ENCODE measurements around the gene CHRM3. TPM values are rescaled to one million over a fixed set of nuclear protein-coding genes. Genes with fewer than 3 reads are reported as not detected.

The CHRM3 gene
- polyA plus RNA-seq, 4 donors = 0.45 to 6.0 (median 1.5) TPM

GRCh38 chr1:239388159-239388485 is 1.8 kb downstream of the CHRM3 start:
- no peaks in the 10 kb centered on the region for H3K36me3 ChIP-seq (ENCODE audit: control insufficient read depth in 3 of 3, insufficient read depth in 2 of 3, low read depth in 1 of 3, low read length in 3 of 3)
- H3K4me3 ChIP-seq (ENCODE audit: low read depth in 1 of 3, low read length in 3 of 3) = peak overlapping the region; percentile 36 to 71 (median 66)
- FAIRE-seq (no peak), DNase-seq (peak; percentile 12 to 54)
- H3K27ac ChIP-seq (ENCODE audit: low read depth in 1 of 3, low read length in 2 of 3) = no peak overlapping the region
- H3K27me3 ChIP-seq (ENCODE audit: control insufficient read depth in 3 of 3, insufficient read depth in 3 of 3, low read length in 3 of 3) = peaks cover 0 to 13% (median 10%) of the 10 kb centered on the region in 3 donors
- 0 to 9% (median 7%) methylated on average over 5 of the region's 5 CpGs for WGBS, 3 donors
- H3K4me1 ChIP-seq (ENCODE audit: control insufficient read depth in 3 of 3, insufficient read depth in 2 of 3, low read depth in 1 of 3, low read length in 2 of 3) = peaks cover 0 to 3% (median 0%) of the 10 kb centered on the region in 3 donors
- no peaks in the 10 kb centered on the region for H3K9me3 ChIP-seq (ENCODE audit: control insufficient read depth in 2 of 2, insufficient read depth in 1 of 2, low read depth in 1 of 2, low read length in 1 of 2)

GRCh38 chr1:239388578-239388977 is 2.2 kb downstream of the CHRM3 start:
- FAIRE-seq = no peak
- WGBS, 3 donors = 18 to 51% (median 31%) methylated on average over 9 of the region's 9 CpGs
- H3K27me3 ChIP-seq (ENCODE audit: control insufficient read depth in 3 of 3, insufficient read depth in 3 of 3, low read length in 3 of 3) = peaks cover 0 to 13% (median 10%) of the 10 kb centered on the region in 3 donors
- peak overlapping the region in 1 of 3 donors; percentile 71 for H3K4me3 ChIP-seq (ENCODE audit: low read depth in 1 of 3, low read length in 3 of 3)
- H3K9me3 ChIP-seq (ENCODE audit: control insufficient read depth in 2 of 2, insufficient read depth in 1 of 2, low read depth in 1 of 2, low read length in 1 of 2) = no peaks in the 10 kb centered on the region
- H3K4me1 ChIP-seq (ENCODE audit: control insufficient read depth in 3 of 3, insufficient read depth in 2 of 3, low read depth in 1 of 3, low read length in 2 of 3) = peaks cover 0 to 3% (median 0%) of the 10 kb centered on the region in 3 donors
- H3K27ac ChIP-seq (ENCODE audit: low read depth in 1 of 3, low read length in 2 of 3) = no peak overlapping the region
- DNase-seq = no peak
- no peaks in the 10 kb centered on the region for H3K36me3 ChIP-seq (ENCODE audit: control insufficient read depth in 3 of 3, insufficient read depth in 2 of 3, low read depth in 1 of 3, low read length in 3 of 3)

GRCh38 chr1:239389703-239390102 is 3.3 kb downstream of the CHRM3 start:
- H3K4me1 ChIP-seq (ENCODE audit: control insufficient read depth in 3 of 3, insufficient read depth in 2 of 3, low read depth in 1 of 3, low read length in 2 of 3) = peaks cover 0 to 3% (median 0%) of the 10 kb centered on the region in 3 donors
- no peak for FAIRE-seq
- H3K27me3 ChIP-seq (ENCODE audit: control insufficient read depth in 3 of 3, insufficient read depth in 3 of 3, low read length in 3 of 3) = peaks cover 0 to 13% (median 9%) of the 10 kb centered on the region in 3 donors
- 9 to 41% (median 32%) methylated on average over 3 of the region's 3 CpGs for WGBS, 3 donors
- H3K4me3 ChIP-seq (ENCODE audit: low read depth in 1 of 3, low read length in 3 of 3) = no peak overlapping the region
- H3K9me3 ChIP-seq (ENCODE audit: control insufficient read depth in 2 of 2, insufficient read depth in 1 of 2, low read depth in 1 of 2, low read length in 1 of 2) = no peaks in the 10 kb centered on the region
- H3K27ac ChIP-seq (ENCODE audit: low read depth in 1 of 3, low read length in 2 of 3) = no peak overlapping the region
- DNase-seq = peak in 1 of 2 donors; percentile 16
- H3K36me3 ChIP-seq (ENCODE audit: control insufficient read depth in 3 of 3, insufficient read depth in 2 of 3, low read depth in 1 of 3, low read length in 3 of 3) = no peaks in the 10 kb centered on the region

GRCh38 chr1:239392271-239392670 is 5.9 kb downstream of the CHRM3 start:
- WGBS, 3 donors = 67 to 87% (median 71%) methylated on average over 3 of the region's 3 CpGs
- Histone ChIP-seq H3K4me3 (ENCODE audit: low read depth in 1 of 3, low read length in 3 of 3) (no peak overlapping the region), H3K9me3 (ENCODE audit: control insufficient read depth in 2 of 2, insufficient read depth in 1 of 2, low read depth in 1 of 2, low read length in 1 of 2) (no peaks in the 10 kb centered on the region), H3K27ac (ENCODE audit: low read depth in 1 of 3, low read length in 2 of 3) (no peak overlapping the region), H3K27me3 (ENCODE audit: control insufficient read depth in 3 of 3, insufficient read depth in 3 of 3, low read length in 3 of 3) (peaks cover 0 to 5% (median 5%) of the 10 kb centered on the region in 3 donors), H3K4me1 (ENCODE audit: control insufficient read depth in 3 of 3, insufficient read depth in 2 of 3, low read depth in 1 of 3, low read length in 2 of 3) (no peaks in the 10 kb centered on the region), H3K36me3 (ENCODE audit: control insufficient read depth in 3 of 3, insufficient read depth in 2 of 3, low read depth in 1 of 3, low read length in 3 of 3) (no peaks in the 10 kb centered on the region)
- FAIRE-seq = no peak
- DNase-seq = no peak

- Histone ChIP-seq H3K4me3 (ENCODE audit: low read depth in 1 of 3, low read length in 3 of 3) (no peak overlapping the region), H3K36me3 (ENCODE audit: control insufficient read depth in 3 of 3, insufficient read depth in 2 of 3, low read depth in 1 of 3, low read length in 3 of 3) (no peaks in the 10 kb centered on the region), H3K9me3 (ENCODE audit: control insufficient read depth in 2 of 2, insufficient read depth in 1 of 2, low read depth in 1 of 2, low read length in 1 of 2) (no peaks in the 10 kb centered on the region), H3K27ac (ENCODE audit: low read depth in 1 of 3, low read length in 2 of 3) (no peak overlapping the region), H3K27me3 (ENCODE audit: control insufficient read depth in 3 of 3, insufficient read depth in 3 of 3, low read length in 3 of 3) (no peaks in the 10 kb centered on the region), H3K4me1 (ENCODE audit: control insufficient read depth in 3 of 3, insufficient read depth in 2 of 3, low read depth in 1 of 3, low read length in 2 of 3) (no peaks in the 10 kb centered on the region)
- no peak for DNase-seq
- 71 to 79% (median 73%) methylated on average over 2 of the region's 2 CpGs for WGBS, 3 donors
- no peak for FAIRE-seq
Measured at GRCh38 chr1:239394107-239394506, 7.7 kb downstream of the CHRM3 start.

- no peak overlapping the region for H3K4me3 ChIP-seq (ENCODE audit: low read depth in 1 of 3, low read length in 3 of 3)
- no peak for FAIRE-seq
- DNase-seq = no peak
- no peaks in the 10 kb centered on the region for H3K9me3 ChIP-seq (ENCODE audit: control insufficient read depth in 2 of 2, insufficient read depth in 1 of 2, low read depth in 1 of 2, low read length in 1 of 2)
- 53 to 83% (median 71%) methylated on average over 6 of the region's 6 CpGs for WGBS, 3 donors
- no peaks in the 10 kb centered on the region for H3K27me3 ChIP-seq (ENCODE audit: control insufficient read depth in 3 of 3, insufficient read depth in 3 of 3, low read length in 3 of 3)
- no peaks in the 10 kb centered on the region for H3K4me1 ChIP-seq (ENCODE audit: control insufficient read depth in 3 of 3, insufficient read depth in 2 of 3, low read depth in 1 of 3, low read length in 2 of 3)
- H3K27ac ChIP-seq (ENCODE audit: low read depth in 1 of 3, low read length in 2 of 3) = no peak overlapping the region
- no peaks in the 10 kb centered on the region for H3K36me3 ChIP-seq (ENCODE audit: control insufficient read depth in 3 of 3, insufficient read depth in 2 of 3, low read depth in 1 of 3, low read length in 3 of 3)
Measured at GRCh38 chr1:239413916-239414315, 27.5 kb downstream of the CHRM3 start.

GRCh38 chr1:239417221-239417620 is 30.9 kb downstream of the CHRM3 start:
- Histone ChIP-seq H3K36me3 (ENCODE audit: control insufficient read depth in 3 of 3, insufficient read depth in 2 of 3, low read depth in 1 of 3, low read length in 3 of 3) (no peaks in the 10 kb centered on the region), H3K9me3 (ENCODE audit: control insufficient read depth in 2 of 2, insufficient read depth in 1 of 2, low read depth in 1 of 2, low read length in 1 of 2) (no peaks in the 10 kb centered on the region), H3K4me1 (ENCODE audit: control insufficient read depth in 3 of 3, insufficient read depth in 2 of 3, low read depth in 1 of 3, low read length in 2 of 3) (no peaks in the 10 kb centered on the region), H3K4me3 (ENCODE audit: low read depth in 1 of 3, low read length in 3 of 3) (no peak overlapping the region), H3K27me3 (ENCODE audit: control insufficient read depth in 3 of 3, insufficient read depth in 3 of 3, low read length in 3 of 3) (no peaks in the 10 kb centered on the region), H3K27ac (ENCODE audit: low read depth in 1 of 3, low read length in 2 of 3) (no peak overlapping the region)
- FAIRE-seq (no peak), DNase-seq (no peak)
- WGBS, 3 donors = 76 to 83% (median 76%) methylated on average over 2 of the region's 2 CpGs

GRCh38 chr1:239417986-239418640 is 31.7 kb downstream of the CHRM3 start:
- H3K9me3 ChIP-seq (ENCODE audit: control insufficient read depth in 2 of 2, insufficient read depth in 1 of 2, low read depth in 1 of 2, low read length in 1 of 2) = no peaks in the 10 kb centered on the region
- H3K4me1 ChIP-seq (ENCODE audit: control insufficient read depth in 3 of 3, insufficient read depth in 2 of 3, low read depth in 1 of 3, low read length in 2 of 3) = no peaks in the 10 kb centered on the region
- WGBS, 3 donors = 77 to 84% (median 83%) methylated on average over 5 of the region's 5 CpGs
- no peaks in the 10 kb centered on the region for H3K36me3 ChIP-seq (ENCODE audit: control insufficient read depth in 3 of 3, insufficient read depth in 2 of 3, low read depth in 1 of 3, low read length in 3 of 3)
- no peak overlapping the region for H3K27ac ChIP-seq (ENCODE audit: low read depth in 1 of 3, low read length in 2 of 3)
- FAIRE-seq (no peak), DNase-seq (no peak)
- no peak overlapping the region for H3K4me3 ChIP-seq (ENCODE audit: low read depth in 1 of 3, low read length in 3 of 3)
- H3K27me3 ChIP-seq (ENCODE audit: control insufficient read depth in 3 of 3, insufficient read depth in 3 of 3, low read length in 3 of 3) = no peaks in the 10 kb centered on the region

- Histone ChIP-seq H3K4me1 (ENCODE audit: control insufficient read depth in 3 of 3, insufficient read depth in 2 of 3, low read depth in 1 of 3, low read length in 2 of 3) (no peaks in the 10 kb centered on the region), H3K9me3 (ENCODE audit: control insufficient read depth in 2 of 2, insufficient read depth in 1 of 2, low read depth in 1 of 2, low read length in 1 of 2) (no peaks in the 10 kb centered on the region), H3K27ac (ENCODE audit: low read depth in 1 of 3, low read length in 2 of 3) (no peak overlapping the region), H3K36me3 (ENCODE audit: control insufficient read depth in 3 of 3, insufficient read depth in 2 of 3, low read depth in 1 of 3, low read length in 3 of 3) (no peaks in the 10 kb centered on the region), H3K27me3 (ENCODE audit: control insufficient read depth in 3 of 3, insufficient read depth in 3 of 3, low read length in 3 of 3) (no peaks in the 10 kb centered on the region), H3K4me3 (ENCODE audit: low read depth in 1 of 3, low read length in 3 of 3) (no peak overlapping the region)
- no peak for DNase-seq
- WGBS, 3 donors = 86 to 90% (median 88%) methylated on average over 1 of the region's 1 CpG
- FAIRE-seq = no peak
Measured at GRCh38 chr1:239418681-239419080, 32.3 kb downstream of the CHRM3 start.
